ENCODE data around the gene LRRC8C. TPM values are rescaled to one million over a fixed set of nuclear protein-coding genes. Genes with fewer than 3 reads are reported as not detected.

Gene LRRC8C
- total and polyA plus RNA-seq, 2 experiments from 2014 or later, result 0.89 to 3.9 TPM

DNA sequence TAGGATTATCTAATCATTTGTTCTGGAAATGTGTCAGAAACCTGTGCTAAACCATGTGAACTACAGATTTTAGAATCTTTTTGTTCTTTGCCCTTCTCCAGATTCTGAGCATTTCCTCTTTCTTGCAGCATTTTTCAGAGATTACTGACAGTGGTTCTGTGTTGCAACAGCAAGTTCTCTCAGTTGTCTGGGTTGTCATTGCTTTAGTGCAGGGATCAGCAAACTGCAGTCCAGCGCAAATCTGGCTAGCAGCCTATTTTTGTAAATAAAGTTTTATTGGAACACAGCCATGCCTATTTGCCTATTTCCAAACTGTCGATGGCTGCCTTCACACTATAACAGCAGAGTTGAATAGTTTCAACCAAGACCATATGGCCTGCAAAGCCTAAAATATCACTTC, 121.6 kb downstream of the LRRC8C start:
- no peak overlapping the region for H3K27ac Mint-ChIP-seq
- Histone ChIP-seq H3K4me2 (no peak overlapping the region), H3F3A (replicated peaks; ENCODE audit: low read depth) (no peaks in the 10 kb centered on the region), H2AFZ (peak overlapping the region; percentile 25), H4K20me1 (replicated peaks; ENCODE audit: insufficient read depth) (no peaks in the 10 kb centered on the region), H3K27ac (ENCODE audit: low read depth) (no peak overlapping the region), H3K4me1 (ENCODE audit: insufficient read depth) (peaks cover 9% of the 10 kb centered on the region), H3K79me2 (replicated peaks; ENCODE audit: insufficient read depth) (no peaks in the 10 kb centered on the region), H3K27me3 (ENCODE audit: insufficient read depth) (no peaks in the 10 kb centered on the region), H3K36me3 (ENCODE audit: insufficient read depth) (no peaks in the 10 kb centered on the region), H3K9me2 (ENCODE audit: insufficient read depth) (no peaks in the 10 kb centered on the region), H3K4me3 (no peak overlapping the region)
- H3K4me3 Mint-ChIP-seq, result no peak overlapping the region
- peaks cover 3% of the 10 kb centered on the region; the same call in 2 of the 3 replicates for H3K9me3 Mint-ChIP-seq
- peaks cover 4% of the 10 kb centered on the region for H3K27me3 Mint-ChIP-seq (ENCODE audit: insufficient read depth, low read depth, poor library complexity)
- TF ChIP-seq, protein P1, sequence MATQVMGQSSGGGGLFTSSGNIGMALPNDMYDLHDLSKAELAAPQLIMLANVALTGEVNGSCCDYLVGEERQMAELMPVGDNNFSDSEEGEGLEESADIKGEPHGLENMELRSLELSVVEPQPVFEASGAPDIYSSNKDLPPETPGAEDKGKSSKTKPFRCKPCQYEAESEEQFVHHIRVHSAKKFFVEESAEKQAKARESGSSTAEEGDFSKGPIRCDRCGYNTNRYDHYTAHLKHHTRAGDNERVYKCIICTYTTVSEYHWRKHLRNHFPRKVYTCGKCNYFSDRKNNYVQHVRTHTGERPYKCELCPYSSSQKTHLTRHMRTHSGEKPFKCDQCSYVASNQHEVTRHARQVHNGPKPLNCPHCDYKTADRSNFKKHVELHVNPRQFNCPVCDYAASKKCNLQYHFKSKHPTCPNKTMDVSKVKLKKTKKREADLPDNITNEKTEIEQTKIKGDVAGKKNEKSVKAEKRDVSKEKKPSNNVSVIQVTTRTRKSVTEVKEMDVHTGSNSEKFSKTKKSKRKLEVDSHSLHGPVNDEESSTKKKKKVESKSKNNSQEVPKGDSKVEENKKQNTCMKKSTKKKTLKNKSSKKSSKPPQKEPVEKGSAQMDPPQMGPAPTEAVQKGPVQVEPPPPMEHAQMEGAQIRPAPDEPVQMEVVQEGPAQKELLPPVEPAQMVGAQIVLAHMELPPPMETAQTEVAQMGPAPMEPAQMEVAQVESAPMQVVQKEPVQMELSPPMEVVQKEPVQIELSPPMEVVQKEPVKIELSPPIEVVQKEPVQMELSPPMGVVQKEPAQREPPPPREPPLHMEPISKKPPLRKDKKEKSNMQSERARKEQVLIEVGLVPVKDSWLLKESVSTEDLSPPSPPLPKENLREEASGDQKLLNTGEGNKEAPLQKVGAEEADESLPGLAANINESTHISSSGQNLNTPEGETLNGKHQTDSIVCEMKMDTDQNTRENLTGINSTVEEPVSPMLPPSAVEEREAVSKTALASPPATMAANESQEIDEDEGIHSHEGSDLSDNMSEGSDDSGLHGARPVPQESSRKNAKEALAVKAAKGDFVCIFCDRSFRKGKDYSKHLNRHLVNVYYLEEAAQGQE (IDR thresholded peaks at IDR 0.05; ENCODE audit: unreplicated experiment), result no peak
- no peak for TF ChIP-seq CREB1 (CRISPR knock-in tag; IDR thresholded peaks at IDR 0.05; ENCODE audit: low read depth)
- no peak for TF ChIP-seq POLR2AphosphoS5 (IDR thresholded peaks at IDR 0.05; ENCODE audit: low read depth)
- no peak for TF ChIP-seq EZH2phosphoT487 (IDR thresholded peaks at IDR 0.05; ENCODE audit: unreplicated experiment)
- no peak for TF ChIP-seq STAT1 (IDR thresholded peaks at IDR 0.05; ENCODE audit: unreplicated experiment)
- H3K4me1 Mint-ChIP-seq, result peaks cover 19% of the 10 kb centered on the region
- H3K36me3 Mint-ChIP-seq (ENCODE audit: low read depth), result peaks cover 2% of the 10 kb centered on the region; the same call in 1 of the 3 replicates
- no peak for DNase-seq (ENCODE audit: low spot score)
- no peak for ATAC-seq

DNA sequence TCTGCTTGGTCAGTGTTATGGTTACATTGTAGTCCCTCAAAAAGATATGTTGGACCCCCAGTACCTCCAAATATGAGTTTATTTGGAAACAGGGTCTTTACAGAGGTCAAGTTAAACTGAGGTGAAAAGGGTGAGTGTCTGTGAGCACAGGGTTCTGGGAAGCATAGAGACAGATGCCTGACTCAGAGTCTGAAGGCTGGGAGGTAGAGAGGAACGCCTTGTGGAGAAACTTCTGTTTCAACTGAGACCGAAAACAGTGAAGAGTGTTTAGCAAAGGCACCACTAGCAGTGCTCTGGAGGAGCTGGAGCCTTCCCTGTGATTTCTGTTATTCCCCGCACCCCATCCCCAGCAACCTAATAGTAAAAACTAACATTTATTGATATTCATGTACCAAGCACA, 122.7 kb downstream of the LRRC8C start:
- no peak for ATAC-seq
- Histone ChIP-seq H3K4me3 (no peak overlapping the region), H3K36me3 (ENCODE audit: insufficient read depth) (no peaks in the 10 kb centered on the region), H3K4me1 (ENCODE audit: insufficient read depth) (peaks cover 9% of the 10 kb centered on the region), H4K20me1 (replicated peaks; ENCODE audit: insufficient read depth) (no peaks in the 10 kb centered on the region), H3K4me2 (no peak overlapping the region), H3K27ac (ENCODE audit: low read depth) (no peak overlapping the region), H3K79me2 (replicated peaks; ENCODE audit: insufficient read depth) (no peaks in the 10 kb centered on the region), H2AFZ (no peak overlapping the region), H3K9me2 (ENCODE audit: insufficient read depth) (no peaks in the 10 kb centered on the region), H3K27me3 (ENCODE audit: insufficient read depth) (no peaks in the 10 kb centered on the region), H3F3A (replicated peaks; ENCODE audit: low read depth) (no peaks in the 10 kb centered on the region)
- TF ChIP-seq STAT1 (IDR thresholded peaks at IDR 0.05; ENCODE audit: unreplicated experiment) (no peak), EZH2phosphoT487 (IDR thresholded peaks at IDR 0.05; ENCODE audit: unreplicated experiment) (no peak), NANOG (IDR thresholded peaks at IDR 0.05; ENCODE audit: borderline replicate concordance) (no peak), CREB1 (CRISPR knock-in tag; IDR thresholded peaks at IDR 0.05; ENCODE audit: low read depth) (no peak), JUNB (IDR thresholded peaks at IDR 0.05; ENCODE audit: unreplicated experiment) (no peak)
- TF ChIP-seq, protein P1 (IDR thresholded peaks at IDR 0.05; ENCODE audit: unreplicated experiment), result no peak
- TF ChIP-seq, protein P2, sequence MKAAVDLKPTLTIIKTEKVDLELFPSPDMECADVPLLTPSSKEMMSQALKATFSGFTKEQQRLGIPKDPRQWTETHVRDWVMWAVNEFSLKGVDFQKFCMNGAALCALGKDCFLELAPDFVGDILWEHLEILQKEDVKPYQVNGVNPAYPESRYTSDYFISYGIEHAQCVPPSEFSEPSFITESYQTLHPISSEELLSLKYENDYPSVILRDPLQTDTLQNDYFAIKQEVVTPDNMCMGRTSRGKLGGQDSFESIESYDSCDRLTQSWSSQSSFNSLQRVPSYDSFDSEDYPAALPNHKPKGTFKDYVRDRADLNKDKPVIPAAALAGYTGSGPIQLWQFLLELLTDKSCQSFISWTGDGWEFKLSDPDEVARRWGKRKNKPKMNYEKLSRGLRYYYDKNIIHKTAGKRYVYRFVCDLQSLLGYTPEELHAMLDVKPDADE (IDR thresholded peaks at IDR 0.05), result no peak
- Mint-ChIP-seq H3K27ac (no peak overlapping the region), H3K36me3 (ENCODE audit: low read depth) (peaks cover 2% of the 10 kb centered on the region; the same call in 1 of the 3 replicates), H3K27me3 (ENCODE audit: insufficient read depth, low read depth, poor library complexity) (peaks cover 4% of the 10 kb centered on the region), H3K4me1 (peaks cover 19% of the 10 kb centered on the region), H3K9me3 (peaks cover 3% of the 10 kb centered on the region; the same call in 2 of the 3 replicates), H3K4me3 (no peak overlapping the region)
- no peak for DNase-seq (ENCODE audit: low spot score)

All from GM23338 (cell line).